HG03135 (cell line): ENCODE data around the gene BBLN.

Source experiments
- ATAC-seq: cut with Tn5 transposase; IDR thresholded peaks from one replicate; pipeline ENCODE4 v1.9.1; 2021; ENCODE audit warnings: mild to moderate bottlenecking, moderate library complexity; ENCODE audit not compliant: unreplicated experiment

The BBLN gene

GRCh38 chr9:128211186-128211980 is 51.3 kb downstream of the BBLN start:
- ATAC-seq = no peak

- no peak for ATAC-seq
Measured at GRCh38 chr9:128211981-128212281, 51.9 kb downstream of the BBLN start.
